GM19099 (cell line): Measurements from ENCODE around the gene ARMC2.

Experiments
- POLR2A ChIP-seq: IDR thresholded peaks from 3 replicates; pipeline ENCODE4 v1.6.1; 2011; ENCODE audit warnings: low read depth; ENCODE audit not compliant: insufficient read length; ENCODE audit errors: extremely low read depth

The ARMC2 gene, protein sequence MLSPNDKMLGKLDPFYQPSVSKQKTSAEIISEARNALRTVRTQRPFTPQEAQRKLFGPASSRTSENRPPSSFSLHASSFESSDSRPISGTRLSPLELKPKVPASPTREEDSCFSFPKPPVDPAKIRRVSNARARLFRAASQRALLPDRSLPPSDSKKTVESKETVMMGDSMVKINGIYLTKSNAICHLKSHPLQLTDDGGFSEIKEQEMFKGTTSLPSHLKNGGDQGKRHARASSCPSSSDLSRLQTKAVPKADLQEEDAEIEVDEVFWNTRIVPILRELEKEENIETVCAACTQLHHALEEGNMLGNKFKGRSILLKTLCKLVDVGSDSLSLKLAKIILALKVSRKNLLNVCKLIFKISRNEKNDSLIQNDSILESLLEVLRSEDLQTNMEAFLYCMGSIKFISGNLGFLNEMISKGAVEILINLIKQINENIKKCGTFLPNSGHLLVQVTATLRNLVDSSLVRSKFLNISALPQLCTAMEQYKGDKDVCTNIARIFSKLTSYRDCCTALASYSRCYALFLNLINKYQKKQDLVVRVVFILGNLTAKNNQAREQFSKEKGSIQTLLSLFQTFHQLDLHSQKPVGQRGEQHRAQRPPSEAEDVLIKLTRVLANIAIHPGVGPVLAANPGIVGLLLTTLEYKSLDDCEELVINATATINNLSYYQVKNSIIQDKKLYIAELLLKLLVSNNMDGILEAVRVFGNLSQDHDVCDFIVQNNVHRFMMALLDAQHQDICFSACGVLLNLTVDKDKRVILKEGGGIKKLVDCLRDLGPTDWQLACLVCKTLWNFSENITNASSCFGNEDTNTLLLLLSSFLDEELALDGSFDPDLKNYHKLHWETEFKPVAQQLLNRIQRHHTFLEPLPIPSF

DNA sequence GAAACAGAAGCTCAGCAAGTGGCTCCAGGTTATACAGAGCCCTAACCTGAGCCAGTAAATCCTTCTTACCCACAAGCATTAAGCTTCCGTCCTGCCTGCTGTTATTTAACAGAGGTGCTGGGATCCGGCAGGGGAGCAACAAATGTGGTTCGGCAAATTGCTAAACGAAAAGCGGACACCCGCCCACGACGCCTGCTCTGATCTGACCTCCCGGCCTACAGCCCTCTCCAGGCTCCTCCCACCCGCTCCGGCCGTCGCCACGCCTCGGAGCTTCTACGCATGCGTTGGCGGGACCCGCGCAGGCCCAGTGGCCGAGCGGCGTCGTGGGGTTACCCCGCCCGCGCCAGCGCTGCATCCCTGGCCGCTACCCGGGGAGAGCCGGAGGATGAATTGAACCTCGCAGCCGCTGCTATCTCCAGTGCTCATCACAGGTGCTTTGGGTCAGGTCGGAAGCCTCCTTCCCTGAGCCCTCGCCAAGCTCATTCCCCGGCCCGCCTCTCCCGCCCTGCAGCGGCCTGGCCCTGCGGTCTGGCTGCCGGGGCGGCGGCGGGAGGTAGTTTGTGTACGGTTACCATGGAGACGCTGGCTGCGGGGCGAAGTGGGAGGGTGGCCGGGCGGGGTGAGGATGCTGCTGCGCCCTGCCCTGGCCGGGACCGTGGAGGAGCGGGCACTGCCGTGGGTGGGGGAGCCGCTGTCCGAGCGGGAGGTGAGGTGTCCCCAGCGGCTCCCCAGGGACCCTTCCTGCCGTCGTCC is at the start of gene ARMC2:
Gene ARMC2 (plus strand): TSS at position 307 of the 753 bp plus-strand sequence. CDS start 5,846 bp downstream, outside the sequence.
- TF ChIP-seq POLR2A = no peak

- no peak for TF ChIP-seq POLR2A
Measured at GRCh38 chr6:108798670-108799353, 49.4 kb upstream of the ARMC2 start.

DNA sequence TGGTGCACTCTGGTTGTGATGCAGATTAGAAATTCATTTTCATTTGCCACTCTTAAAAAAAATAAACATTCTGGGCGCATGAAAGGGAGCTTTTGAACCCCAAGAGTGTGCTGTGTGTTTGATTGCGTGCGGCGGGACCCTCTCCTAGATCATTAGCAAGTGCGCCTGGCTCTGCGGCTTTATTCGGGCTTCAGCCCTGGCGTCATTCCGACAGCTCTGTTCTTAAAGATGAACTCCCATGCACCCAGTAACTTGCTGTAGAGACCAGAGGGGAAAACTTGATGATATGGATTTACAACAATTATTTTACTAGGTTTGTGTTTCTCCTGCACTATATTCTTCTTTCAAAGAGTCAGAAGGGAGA is 48.9 kb upstream of the ARMC2 start:
- no peak for TF ChIP-seq POLR2A

DNA sequence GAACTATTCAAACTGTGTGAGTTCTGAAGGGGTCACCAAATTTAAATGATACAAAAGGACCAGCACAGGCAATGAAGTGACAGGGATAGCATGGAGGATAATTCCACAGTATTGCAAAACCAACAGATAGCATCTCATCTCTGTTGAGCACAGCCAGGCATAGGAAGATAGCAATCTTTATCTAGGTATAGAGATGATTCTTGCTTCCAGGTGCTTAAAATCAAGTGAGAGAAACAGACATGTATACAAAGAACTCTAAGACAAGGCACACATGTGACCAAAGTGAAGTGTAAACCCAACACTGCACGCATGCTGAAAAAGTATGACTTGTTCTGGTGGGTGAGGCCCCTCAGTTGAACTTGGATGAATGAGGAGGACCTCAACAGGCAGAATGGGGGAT is 48.4 kb upstream of the ARMC2 start:
- TF ChIP-seq POLR2A = no peak

- TF ChIP-seq POLR2A = no peak
Measured at GRCh38 chr6:108800427-108800864, 47.8 kb upstream of the ARMC2 start.

- TF ChIP-seq POLR2A = no peak
Measured at GRCh38 chr6:108801366-108801765, 46.9 kb upstream of the ARMC2 start.

DNA sequence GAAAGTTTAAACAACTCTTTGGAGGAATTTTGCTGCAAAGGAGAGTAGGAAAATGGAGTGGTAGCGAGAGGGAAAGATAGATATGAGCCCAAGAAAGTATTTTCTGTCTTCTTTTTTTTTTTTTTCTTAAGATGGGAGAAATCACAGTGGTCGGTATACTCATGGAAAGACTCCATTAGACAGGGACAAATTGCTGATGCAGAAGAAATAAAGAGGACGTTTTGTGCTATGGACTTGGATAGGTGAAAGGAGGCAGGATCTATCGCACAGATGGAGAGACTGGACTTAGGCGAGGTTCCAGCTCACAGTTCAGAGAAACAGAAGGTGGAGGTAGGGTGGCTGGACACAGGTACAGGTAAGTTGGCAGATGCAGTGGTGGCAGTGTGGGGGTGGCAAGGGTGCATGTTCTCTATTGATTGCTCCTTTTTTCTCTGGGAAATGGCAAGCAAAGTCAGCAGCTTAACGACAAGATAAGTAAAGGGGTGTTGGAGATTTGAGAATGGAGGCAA is 44.2 kb upstream of the ARMC2 start:
- no peak for TF ChIP-seq POLR2A

- no peak for TF ChIP-seq POLR2A
Measured at GRCh38 chr6:108804956-108805355, 43.3 kb upstream of the ARMC2 start.

GRCh38 chr6:108805611-108806167 is 42.5 kb upstream of the ARMC2 start:
- no peak for TF ChIP-seq POLR2A

GRCh38 chr6:108806171-108806570 is 42.1 kb upstream of the ARMC2 start:
- TF ChIP-seq POLR2A = no peak

DNA sequence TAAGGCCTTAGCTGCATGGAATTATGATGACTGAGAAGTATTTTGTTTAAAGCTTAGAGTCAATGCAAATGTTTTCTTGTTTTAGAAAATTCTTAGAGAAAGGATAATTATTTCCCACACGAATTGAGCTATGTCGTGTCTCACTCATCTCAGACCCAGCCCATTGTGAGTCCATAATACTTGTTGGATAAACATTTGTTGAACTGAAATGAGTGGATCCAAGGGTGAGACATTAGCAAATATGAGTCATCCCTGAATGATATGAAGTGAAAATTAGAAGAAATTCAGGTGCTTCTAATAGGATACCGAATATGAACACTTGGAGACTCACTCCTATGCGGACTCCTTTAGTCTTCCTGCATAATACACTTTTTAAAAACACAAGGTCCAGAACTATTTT is 41.6 kb upstream of the ARMC2 start:
- TF ChIP-seq POLR2A = no peak

DNA sequence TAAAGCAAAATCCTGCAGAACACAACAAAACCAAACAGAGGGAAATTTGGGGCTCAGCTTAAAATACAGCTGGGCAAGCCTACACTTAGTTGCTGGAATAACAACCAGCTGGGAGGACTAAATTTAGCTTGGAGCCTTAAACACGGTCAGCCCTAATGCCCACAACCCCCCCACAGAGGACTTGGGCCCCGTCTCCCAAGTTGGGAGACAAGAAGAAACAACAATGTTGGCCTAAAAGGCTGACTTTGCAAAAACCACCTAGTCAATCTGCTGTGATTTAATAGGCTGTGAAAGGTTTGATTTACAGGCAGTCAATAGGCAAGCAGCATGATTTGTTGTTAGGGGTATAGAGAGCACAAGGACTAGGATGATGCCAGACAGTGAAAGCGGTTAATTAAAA is 40.3 kb upstream of the ARMC2 start:
- no peak for TF ChIP-seq POLR2A

GRCh38 chr6:108809211-108809610 is 39.0 kb upstream of the ARMC2 start:
- TF ChIP-seq POLR2A = no peak

- no peak for TF ChIP-seq POLR2A
Measured at GRCh38 chr6:108810057-108810643, 38.1 kb upstream of the ARMC2 start.
